ENCODE results near the gene XYLB.
A peak's percentile ranks its signal among the peaks of the same experiment; 100 is the strongest.
"Not testable (repeated sequence)": the region's sequence is repeated elsewhere in the genome, so short reads cannot be mapped to it uniquely, and the experiment has no call there.

The XYLB gene

GRCh38 chr3:38396239-38396638, 49.7 kb downstream of the XYLB start:
- no peak for DNase-seq (ENCODE audit: low read depth)

- DNase-seq (ENCODE audit: low read depth): no peak
Measured at GRCh38 chr3:38396861-38397260, 50.3 kb downstream of the XYLB start.

GRCh38 chr3:38397320-38397719, 50.7 kb downstream of the XYLB start:
- DNase-seq (ENCODE audit: low read depth): no peak

- no peak for DNase-seq (ENCODE audit: low read depth)
Measured at GRCh38 chr3:38401246-38401962, 54.8 kb downstream of the XYLB start.

GRCh38 chr3:38404286-38404685, 57.7 kb downstream of the XYLB start:
- no peak for DNase-seq (ENCODE audit: low read depth)

GRCh38 chr3:38411591-38411990, 65.0 kb downstream of the XYLB start:
- DNase-seq (ENCODE audit: low read depth): no peak

GRCh38 chr3:38420758-38421157, 74.2 kb downstream of the XYLB start:
- DNase-seq (ENCODE audit: low read depth): not testable (repeated sequence)

- DNase-seq (ENCODE audit: low read depth): no peak
Measured at GRCh38 chr3:38421679-38422336, 75.2 kb downstream of the XYLB start.

- not testable (repeated sequence) for DNase-seq (ENCODE audit: low read depth)
Measured at GRCh38 chr3:38426798-38427426, 80.3 kb downstream of the XYLB start.

GRCh38 chr3:38432871-38433658, 86.5 kb downstream of the XYLB start:
- DNase-seq (ENCODE audit: low read depth): not testable (repeated sequence)

- DNase-seq (ENCODE audit: low read depth): not testable (repeated sequence)
Measured at GRCh38 chr3:38433661-38434060, 87.1 kb downstream of the XYLB start.

- not testable (repeated sequence) for DNase-seq (ENCODE audit: low read depth)
Measured at GRCh38 chr3:38438436-38439069, 92.0 kb downstream of the XYLB start.

GRCh38 chr3:38443205-38443604, 96.6 kb downstream of the XYLB start:
- not testable (repeated sequence) for DNase-seq (ENCODE audit: low read depth)

GRCh38 chr3:38446085-38446686, 99.6 kb downstream of the XYLB start:
- DNase-seq (ENCODE audit: low read depth): no peak

- DNase-seq (ENCODE audit: low read depth): no peak
Measured at GRCh38 chr3:38446812-38447211, 100.2 kb downstream of the XYLB start.

GRCh38 chr3:38450853-38451252, 104.3 kb downstream of the XYLB start:
- no peak for DNase-seq (ENCODE audit: low read depth)

- peak; percentile 66 for DNase-seq (ENCODE audit: low read depth)
Measured at GRCh38 chr3:38453075-38453912, 106.7 kb downstream of the XYLB start, which contains the start of gene ACVR2B. ACVR2B (plus strand) TSS chr3:38453890; CDS start chr3:38454323, 433 bp downstream.

GRCh38 chr3:38453913-38454177, 107.3 kb downstream of the XYLB start:
- DNase-seq (ENCODE audit: low read depth): no peak

- no peak for DNase-seq (ENCODE audit: low read depth)
Measured at GRCh38 chr3:38454178-38454883, 107.7 kb downstream of the XYLB start.

Data from stimulated activated CD4-positive, alpha-beta T cell treated with anti-CD3 and anti-CD28 coated beads, Interleukin-2, amount 100 ng/mL, for 4 hours (primary cell).